ENCODE results near the gene IFT80. TPM values are rescaled to one million over a fixed set of nuclear protein-coding genes. Genes with fewer than 3 reads are reported as not detected.
A peak's percentile ranks its signal among the peaks of the same experiment; 100 is the strongest.

The IFT80 gene
- total RNA-seq, 2 donors from 2014 or later: 16.1 to 43.3 TPM

- 86% methylated on average over 4 of the region's 4 CpGs for WGBS
- H3K9me3 ChIP-seq: no peaks in the 10 kb centered on the region
Measured at GRCh38 chr3:160355826-160356225, 43.2 kb downstream of the IFT80 start.

DNA sequence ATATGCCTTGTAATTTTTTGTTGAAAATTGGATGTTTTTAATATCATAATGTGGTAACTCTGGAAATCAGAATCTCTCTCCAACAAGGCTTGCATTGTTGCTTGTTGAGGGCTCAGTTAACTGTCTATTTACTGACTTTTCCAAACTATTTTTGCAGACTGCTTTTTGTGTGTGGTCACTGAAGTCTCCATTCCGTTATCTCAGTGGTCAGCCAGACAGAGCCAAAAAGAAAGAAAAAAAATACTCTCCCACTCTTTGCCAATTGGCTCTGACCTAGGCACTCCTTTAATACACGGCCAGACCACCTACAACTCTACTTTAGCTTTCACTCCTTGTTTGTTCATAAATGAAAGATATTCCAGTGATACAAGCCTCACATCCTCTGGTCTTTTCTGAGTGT is 52.5 kb downstream of the IFT80 start:
- Histone ChIP-seq H3K4me3 (no peak overlapping the region), H3K9me3 (no peaks in the 10 kb centered on the region), H3K27ac (no peak overlapping the region), H3K27me3 (replicated peaks; ENCODE audit: insufficient read depth) (no peaks in the 10 kb centered on the region), H3K36me3 (no peaks in the 10 kb centered on the region), H3K4me1 (replicated peaks) (no peaks in the 10 kb centered on the region)
- intact Hi-C loops (cut with DNase I): loop anchor here (10.0 kb wide), 1 partner anchor 312 kb away; no protein-coding TSS in a partner anchor
- DNase-seq (ENCODE audit: low spot score): no peak
- WGBS: 50% methylated on average over 2 of the region's 2 CpGs
- no peak for TF ChIP-seq POLR2AphosphoS5 (IDR thresholded peaks at IDR 0.05)
- TF ChIP-seq CTCF (IDR thresholded peaks at IDR 0.05): no peak
- TF ChIP-seq POLR2A (IDR thresholded peaks at IDR 0.05): no peak

More at GRCh38 chr3:160355826-160356225, 43.2 kb downstream of the IFT80 start:
- H3K4me1 ChIP-seq (replicated peaks): no peaks in the 10 kb centered on the region
- no peak for DNase-seq (ENCODE audit: low spot score)
- no peaks in the 10 kb centered on the region for H3K27me3 ChIP-seq (replicated peaks; ENCODE audit: insufficient read depth)
- TF ChIP-seq POLR2A (IDR thresholded peaks at IDR 0.05) (no peak), CTCF (IDR thresholded peaks at IDR 0.05) (no peak), POLR2AphosphoS5 (IDR thresholded peaks at IDR 0.05) (no peak)
- H3K27ac ChIP-seq: no peak overlapping the region
- H3K36me3 ChIP-seq: no peaks in the 10 kb centered on the region
- intact Hi-C loops (cut with DNase I): no loop called here
- H3K4me3 ChIP-seq: no peak overlapping the region

GRCh38 chr3:160343132-160343531 is 55.9 kb downstream of the IFT80 start:
- Histone ChIP-seq H3K27me3 (replicated peaks; ENCODE audit: insufficient read depth) (no peaks in the 10 kb centered on the region), H3K4me1 (replicated peaks) (no peaks in the 10 kb centered on the region), H3K27ac (no peak overlapping the region), H3K9me3 (no peaks in the 10 kb centered on the region), H3K4me3 (no peak overlapping the region), H3K36me3 (no peaks in the 10 kb centered on the region)
- intact Hi-C loops (cut with DNase I): loop anchor here (5.0 to 10.0 kb wide), 2 partner anchors 176 to 308 kb away; no protein-coding TSS in a partner anchor
- 13% methylated on average over 1 of the region's 1 CpG for WGBS
- no peak for DNase-seq (ENCODE audit: low spot score)
- TF ChIP-seq POLR2A (IDR thresholded peaks at IDR 0.05) (no peak), CTCF (IDR thresholded peaks at IDR 0.05) (peak in 3 of 4 experiments; percentile 37 to 49 (median 41))

GRCh38 chr3:160340351-160340750 is 58.7 kb downstream of the IFT80 start:
- Histone ChIP-seq H3K4me1 (replicated peaks) (no peaks in the 10 kb centered on the region), H3K27me3 (replicated peaks; ENCODE audit: insufficient read depth) (no peaks in the 10 kb centered on the region), H3K36me3 (no peaks in the 10 kb centered on the region), H3K27ac (no peak overlapping the region), H3K9me3 (no peaks in the 10 kb centered on the region), H3K4me3 (no peak overlapping the region)
- intact Hi-C loops (cut with DNase I): loop anchor here (5.0 to 10.0 kb wide), 2 partner anchors 173 to 306 kb away; no protein-coding TSS in a partner anchor
- no peak for DNase-seq (ENCODE audit: low spot score)
- no peak for TF ChIP-seq CTCF (IDR thresholded peaks at IDR 0.05)
- TF ChIP-seq POLR2AphosphoS5 (IDR thresholded peaks at IDR 0.05): no peak
- TF ChIP-seq POLR2A (IDR thresholded peaks at IDR 0.05): no peak
- WGBS: 93% methylated on average over 2 of the region's 2 CpGs

DNA sequence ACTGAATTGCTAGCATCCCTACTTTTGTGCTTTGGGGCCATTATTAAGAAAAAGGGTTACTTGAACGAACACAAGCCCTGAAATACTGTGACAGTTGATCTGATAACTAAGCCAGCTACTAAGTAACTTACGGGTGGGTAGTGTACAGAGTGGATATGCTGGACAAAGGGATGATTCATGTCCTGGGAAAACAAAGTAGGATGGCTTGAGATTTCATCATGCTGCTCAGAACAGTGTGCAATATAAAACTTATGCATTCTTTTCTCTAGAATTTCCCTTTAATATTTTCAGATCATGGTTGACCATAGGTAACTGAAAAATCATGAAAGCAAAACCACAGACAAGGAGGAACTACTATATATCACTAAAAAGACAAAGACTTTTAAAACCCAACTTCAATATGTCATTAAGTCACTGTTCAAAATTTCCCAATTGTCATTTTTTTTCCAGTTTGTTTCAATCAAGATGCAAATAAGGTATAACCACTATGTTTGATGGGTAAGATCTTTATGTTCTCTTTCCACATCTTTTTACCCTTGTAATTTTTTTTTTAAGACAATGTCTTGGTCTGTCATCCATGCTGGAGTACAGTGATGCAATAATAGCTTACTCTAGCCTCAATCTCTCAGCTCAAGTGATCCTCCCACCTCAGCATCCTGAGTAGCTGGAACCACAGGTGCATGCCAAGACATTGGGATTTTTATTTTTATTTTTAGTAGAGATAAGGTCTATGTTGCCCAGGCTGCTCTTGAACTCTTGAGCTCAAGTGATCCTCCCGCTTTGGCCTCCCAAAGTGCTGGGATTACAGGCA is 67.7 kb downstream of the IFT80 start:
- WGBS: 52% methylated on average over 3 of the region's 3 CpGs
- H3K27ac ChIP-seq: no peak overlapping the region
- H3K4me3 ChIP-seq: no peak overlapping the region
- intact Hi-C loops (cut with DNase I): no loop called here
- no peaks in the 10 kb centered on the region for H3K4me1 ChIP-seq (replicated peaks)
- TF ChIP-seq POLR2AphosphoS5 (IDR thresholded peaks at IDR 0.05) (no peak), CTCF (IDR thresholded peaks at IDR 0.05) (no peak)
- H3K36me3 ChIP-seq: no peaks in the 10 kb centered on the region
- no peaks in the 10 kb centered on the region for H3K27me3 ChIP-seq (replicated peaks; ENCODE audit: insufficient read depth)
- H3K9me3 ChIP-seq: no peaks in the 10 kb centered on the region
- no peak for DNase-seq (ENCODE audit: low spot score)
